Measurements from ENCODE around the gene ACTR2.
"Not testable (repeated sequence)": the region's sequence is repeated elsewhere in the genome, so short reads cannot be mapped to it uniquely, and the experiment has no call there.

- not testable (repeated sequence) for TF ChIP-seq CTCF, POLR2A (IDR thresholded peaks at IDR 0.05)
These were observed 89.7 kb downstream of the ACTR2 start for GRCh38 chr2:65317351-65317750.

Measured in Peyer's patch (tissue), 4 donors.